ENCODE results near the gene PRPSAP2.

DNA sequence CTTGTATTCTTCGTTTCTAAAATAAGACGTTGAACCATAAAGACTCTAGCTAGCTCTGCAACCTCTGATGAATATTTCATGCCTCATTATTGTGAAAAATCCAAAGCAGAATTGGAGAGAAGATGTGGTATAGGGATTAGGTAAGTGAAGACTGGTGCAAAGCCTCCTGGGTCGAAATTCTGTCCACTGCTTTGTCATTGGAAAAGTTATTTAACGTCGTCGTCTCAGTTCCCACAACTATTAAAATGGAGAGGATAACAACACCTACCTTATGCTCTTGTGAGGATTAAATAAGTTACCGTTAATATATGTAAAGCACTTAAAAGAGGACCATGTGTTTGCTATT, 1.4 kb upstream of the PRPSAP2 start:
- TF ChIP-seq, protein P1, sequence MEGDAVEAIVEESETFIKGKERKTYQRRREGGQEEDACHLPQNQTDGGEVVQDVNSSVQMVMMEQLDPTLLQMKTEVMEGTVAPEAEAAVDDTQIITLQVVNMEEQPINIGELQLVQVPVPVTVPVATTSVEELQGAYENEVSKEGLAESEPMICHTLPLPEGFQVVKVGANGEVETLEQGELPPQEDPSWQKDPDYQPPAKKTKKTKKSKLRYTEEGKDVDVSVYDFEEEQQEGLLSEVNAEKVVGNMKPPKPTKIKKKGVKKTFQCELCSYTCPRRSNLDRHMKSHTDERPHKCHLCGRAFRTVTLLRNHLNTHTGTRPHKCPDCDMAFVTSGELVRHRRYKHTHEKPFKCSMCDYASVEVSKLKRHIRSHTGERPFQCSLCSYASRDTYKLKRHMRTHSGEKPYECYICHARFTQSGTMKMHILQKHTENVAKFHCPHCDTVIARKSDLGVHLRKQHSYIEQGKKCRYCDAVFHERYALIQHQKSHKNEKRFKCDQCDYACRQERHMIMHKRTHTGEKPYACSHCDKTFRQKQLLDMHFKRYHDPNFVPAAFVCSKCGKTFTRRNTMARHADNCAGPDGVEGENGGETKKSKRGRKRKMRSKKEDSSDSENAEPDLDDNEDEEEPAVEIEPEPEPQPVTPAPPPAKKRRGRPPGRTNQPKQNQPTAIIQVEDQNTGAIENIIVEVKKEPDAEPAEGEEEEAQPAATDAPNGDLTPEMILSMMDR (IDR thresholded peaks at IDR 0.05): no peak
- TF ChIP-seq EZH2 (IDR thresholded peaks at IDR 0.05; ENCODE audit: borderline replicate concordance, insufficient read depth, low read depth, low read length, poor library complexity, severe bottlenecking): no peak

Data from B cell (primary cell).